CD4-positive, alpha-beta T cell treated with Interleukin-6 at 100 ng/mL for 8 hours (primary cell): Measurements from ENCODE around the gene STK33.

ENCODE experiments used
- DNase-seq: peaks from one replicate; pipeline ENCODE4 v3.0.0-alpha.2; 2020; ENCODE audit warnings: mixed read lengths, low spot score

STK33 gene

DNA sequence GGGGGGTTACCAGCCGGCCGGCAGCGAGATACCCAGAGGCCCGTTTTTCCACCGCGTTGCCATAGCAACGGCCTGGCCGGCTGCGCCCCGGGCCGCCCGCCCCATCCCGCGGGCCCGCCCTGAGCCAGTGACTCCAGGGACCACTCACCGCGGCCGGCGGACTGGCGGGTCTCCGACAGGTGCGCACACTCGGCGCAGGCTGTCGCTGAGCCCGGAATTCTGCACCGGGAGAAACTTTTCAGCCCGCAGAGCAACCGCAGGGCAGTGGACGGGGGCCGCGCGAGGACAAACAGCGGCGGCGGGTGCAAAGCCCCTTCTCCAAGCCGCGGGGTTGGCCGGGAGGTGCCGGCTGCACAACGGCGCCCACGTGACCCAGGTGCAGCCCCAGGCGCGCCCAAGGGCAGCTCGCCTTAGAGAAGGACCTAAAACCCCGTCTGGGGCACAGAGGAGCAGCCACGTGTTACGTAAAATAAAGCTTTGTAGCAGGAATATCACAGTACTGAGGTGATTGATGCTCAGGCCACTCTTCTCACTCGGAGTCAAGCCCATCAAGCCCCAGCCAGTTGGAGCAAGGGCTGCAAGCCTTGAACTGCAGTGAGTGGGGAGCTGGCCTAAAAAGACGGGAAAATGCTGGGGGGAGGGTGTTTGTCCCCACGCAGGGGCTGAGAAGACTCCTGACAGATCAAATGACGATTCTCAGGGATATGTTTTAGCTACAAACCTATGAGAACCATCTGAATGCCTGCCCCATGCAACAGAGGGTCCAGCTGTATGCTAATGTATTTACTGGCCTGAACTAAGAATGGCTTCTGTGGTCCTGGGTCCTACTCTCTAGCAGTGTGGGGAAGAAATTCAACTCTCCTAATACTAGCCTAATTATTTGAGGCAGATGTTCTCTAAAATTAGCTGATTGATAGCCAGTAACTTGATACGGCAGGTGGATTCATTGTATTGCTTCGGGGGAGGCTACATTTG, at the start of gene STK33:
STK33 (minus strand) TSS at position 294 of the 975 bp plus-strand sequence. CDS start 119,323 bp downstream, outside the sequence.
- DNase-seq, result no peak

DNA sequence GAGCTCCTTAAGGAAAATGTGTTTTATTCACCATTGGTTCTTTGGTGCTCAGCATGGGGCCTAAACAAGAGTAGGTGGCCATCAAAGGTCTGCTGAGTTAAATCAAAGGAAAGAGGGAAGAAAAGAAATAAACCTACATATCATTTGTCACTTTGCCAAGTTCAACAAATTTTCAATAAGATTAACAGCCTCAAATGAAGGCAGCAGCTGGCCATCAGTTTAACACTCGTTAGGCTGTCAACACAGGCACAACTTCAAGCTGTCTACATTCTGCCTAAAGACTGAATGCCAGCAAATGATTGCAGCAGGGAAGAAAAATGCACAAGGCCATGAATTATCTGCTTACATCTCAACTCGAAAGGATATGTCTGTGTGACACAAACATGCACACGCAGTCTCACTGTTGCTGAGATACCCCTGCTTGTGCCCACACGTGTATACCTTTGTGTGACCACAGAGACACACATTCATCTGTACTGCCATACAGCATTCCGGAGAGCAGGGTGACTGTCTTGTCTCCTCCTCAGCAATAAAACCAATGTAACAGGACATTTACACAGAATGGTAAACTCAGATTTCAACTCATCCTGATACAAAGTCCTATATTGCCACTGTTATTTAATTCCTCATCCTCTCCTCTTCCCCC, 48.3 kb upstream of the STK33 start:
- DNase-seq, result no peak

DNA sequence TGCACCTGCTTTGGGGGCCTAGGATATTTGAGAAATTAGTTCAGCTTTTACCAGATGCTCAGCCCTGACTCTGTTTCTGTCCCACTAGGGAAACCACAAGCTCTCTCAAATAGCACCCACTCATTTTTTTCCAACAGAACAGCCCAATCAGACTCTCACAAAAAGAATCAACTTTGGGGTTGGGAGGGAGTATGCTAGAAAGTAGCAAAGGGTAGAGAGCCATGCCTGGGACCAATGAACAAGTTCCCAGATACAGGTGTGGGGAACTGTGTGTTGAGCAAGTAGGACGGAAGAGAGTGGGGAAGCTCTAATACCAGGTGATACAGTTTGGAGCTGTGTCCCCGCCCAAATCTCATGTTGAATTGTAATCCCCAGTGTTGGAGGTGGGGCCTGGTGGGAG, 47.3 kb upstream of the STK33 start:
- no peak for DNase-seq

DNA sequence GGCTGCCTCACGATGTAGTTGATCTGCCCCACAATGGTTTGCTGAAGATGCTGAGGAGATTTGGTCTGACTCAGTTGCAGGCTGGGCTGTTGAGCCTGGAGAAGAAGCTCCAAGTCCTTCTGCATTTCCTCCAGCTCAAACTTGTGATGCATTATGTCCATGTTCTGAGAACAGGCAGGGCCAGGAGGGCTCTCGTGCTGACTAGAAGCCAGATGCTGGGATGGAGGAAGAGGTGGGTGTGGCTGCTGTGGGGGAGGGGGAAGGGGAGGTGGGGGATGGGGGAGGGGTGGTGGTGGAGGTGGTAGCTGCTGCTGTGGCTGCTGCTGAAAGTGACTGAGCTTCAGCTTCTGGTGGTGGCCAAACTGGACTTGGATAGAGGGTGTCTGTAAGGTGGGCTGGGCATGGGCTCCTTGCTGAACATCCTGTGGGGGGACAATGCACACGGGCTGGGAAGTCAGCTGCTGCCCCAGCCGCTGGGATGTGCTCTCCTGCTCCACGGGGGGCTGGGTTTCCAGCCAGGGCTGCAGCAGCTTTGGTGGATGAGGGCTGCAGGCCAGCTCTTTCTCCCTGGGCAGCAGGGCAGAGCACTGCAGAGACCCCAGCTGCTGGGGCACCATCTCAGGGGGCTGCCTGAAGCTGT, 46.4 kb upstream of the STK33 start:
- no peak for DNase-seq

DNA sequence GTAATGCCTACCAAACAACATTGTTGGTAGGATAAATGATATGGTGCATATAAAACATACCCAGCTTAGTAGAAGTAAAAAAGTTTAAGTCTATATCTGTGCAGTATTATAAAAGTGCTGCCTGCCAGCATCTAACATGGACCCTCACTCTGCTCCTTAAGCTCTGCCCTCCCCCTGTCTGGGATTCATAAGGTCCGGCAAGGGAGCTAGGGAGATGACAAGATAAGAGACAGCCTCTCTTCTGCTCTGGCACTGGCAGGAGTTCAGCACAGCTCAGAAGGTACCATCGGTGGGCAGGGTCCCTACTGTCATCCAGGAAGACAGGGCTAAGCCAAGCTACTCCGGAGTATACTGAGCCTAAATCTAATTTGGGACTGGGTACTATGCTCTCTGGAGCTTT, 45.6 kb upstream of the STK33 start:
- no peak for DNase-seq

- no peak for DNase-seq
Measured at GRCh38 chr11:8638300-8638699, 44.3 kb upstream of the STK33 start.

- no peak for DNase-seq
Measured at GRCh38 chr11:8636127-8636526, 42.1 kb upstream of the STK33 start.

- no peak for DNase-seq
Measured at GRCh38 chr11:8634498-8634897, 40.5 kb upstream of the STK33 start.

GRCh38 chr11:8631395-8632118, 37.5 kb upstream of the STK33 start:
- DNase-seq, result no peak

DNA sequence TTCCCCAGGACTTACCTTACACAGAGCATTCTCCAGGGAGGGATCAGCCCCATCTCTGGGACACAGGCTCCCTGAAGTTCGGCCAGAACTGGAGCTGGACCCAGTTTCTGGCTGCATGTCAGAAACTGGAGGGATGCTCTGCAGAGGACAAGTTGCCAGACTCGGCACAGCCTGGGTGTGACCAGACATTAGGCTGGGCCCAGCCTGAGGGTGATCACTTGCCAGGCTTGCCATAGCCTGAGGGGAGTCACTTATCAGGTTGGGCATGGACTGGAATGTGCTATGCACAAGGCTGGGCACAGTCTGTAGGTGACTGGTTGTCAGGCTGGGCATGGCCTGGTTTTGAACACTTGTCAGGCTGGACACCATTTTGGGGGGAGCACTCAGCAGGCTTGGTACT, 30.7 kb upstream of the STK33 start:
- no peak for DNase-seq

DNA sequence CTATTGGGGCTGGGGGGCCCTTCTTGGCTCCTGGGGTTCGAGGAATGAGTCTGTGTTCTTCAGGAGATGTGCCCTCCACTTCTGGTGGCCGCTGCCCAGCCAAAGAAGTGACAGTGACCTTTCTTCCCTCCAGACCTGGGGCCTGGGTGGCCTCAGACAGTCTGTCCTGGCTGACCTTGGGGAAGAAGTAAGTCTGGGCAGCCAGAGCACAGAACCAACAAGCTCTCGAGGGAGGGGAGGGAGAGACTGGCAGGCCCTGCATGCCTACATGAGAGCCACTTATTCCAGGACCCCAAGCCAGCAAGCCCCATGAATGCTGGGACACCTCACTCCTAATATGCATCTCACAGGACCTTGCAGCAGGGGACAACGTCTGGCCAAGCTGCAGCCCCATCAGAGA, 27.1 kb upstream of the STK33 start:
- DNase-seq, result no peak

DNA sequence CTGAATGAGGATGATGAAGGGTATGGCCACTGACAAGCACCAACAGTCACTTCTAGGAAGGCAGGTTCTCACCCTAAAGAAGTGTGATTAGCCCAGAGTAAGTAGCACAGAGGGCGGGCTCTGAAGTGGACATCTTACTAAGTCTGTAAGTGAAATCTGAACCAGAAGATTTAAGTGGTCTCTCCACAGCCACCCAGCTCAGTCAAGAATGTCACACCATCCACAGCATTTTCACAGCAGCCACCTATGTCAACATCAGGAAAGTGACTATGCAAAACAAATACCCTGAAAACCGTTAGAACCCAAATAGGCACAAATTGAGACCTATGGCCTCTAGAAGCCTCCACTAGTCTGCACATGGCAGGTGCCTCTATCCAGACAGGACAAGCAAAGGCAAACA, 23.0 kb upstream of the STK33 start:
- no peak for DNase-seq

GRCh38 chr11:8615291-8616032, 21.4 kb upstream of the STK33 start:
- DNase-seq, result no peak

- DNase-seq, result no peak
Measured at GRCh38 chr11:8614497-8614896, 20.5 kb upstream of the STK33 start.

- no peak for DNase-seq
Measured at GRCh38 chr11:8613036-8613435, 19.0 kb upstream of the STK33 start.

DNA sequence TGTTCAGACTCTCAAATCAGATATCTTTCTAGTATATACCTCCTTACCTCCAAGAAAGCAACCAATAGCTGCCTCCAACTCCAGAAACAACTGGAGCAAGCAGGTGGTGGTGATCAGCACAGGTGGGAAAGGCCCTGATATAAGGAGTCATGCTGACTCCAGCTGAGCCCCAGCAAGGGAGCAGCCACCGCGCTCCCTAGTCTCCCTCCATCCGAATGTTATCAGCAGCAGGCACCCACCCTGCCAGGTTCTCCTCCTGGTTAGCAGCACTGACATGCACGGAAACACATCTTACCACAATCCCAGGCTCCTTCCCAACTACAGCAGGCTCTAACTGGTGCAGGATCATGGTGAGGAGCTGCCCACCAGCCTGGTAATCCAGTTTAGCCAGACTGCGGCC, 18.5 kb upstream of the STK33 start:
- no peak for DNase-seq

- DNase-seq, result no peak
Measured at GRCh38 chr11:8610532-8611116, 16.6 kb upstream of the STK33 start.

GRCh38 chr11:8608652-8609051, 14.6 kb upstream of the STK33 start:
- DNase-seq, result no peak

DNA sequence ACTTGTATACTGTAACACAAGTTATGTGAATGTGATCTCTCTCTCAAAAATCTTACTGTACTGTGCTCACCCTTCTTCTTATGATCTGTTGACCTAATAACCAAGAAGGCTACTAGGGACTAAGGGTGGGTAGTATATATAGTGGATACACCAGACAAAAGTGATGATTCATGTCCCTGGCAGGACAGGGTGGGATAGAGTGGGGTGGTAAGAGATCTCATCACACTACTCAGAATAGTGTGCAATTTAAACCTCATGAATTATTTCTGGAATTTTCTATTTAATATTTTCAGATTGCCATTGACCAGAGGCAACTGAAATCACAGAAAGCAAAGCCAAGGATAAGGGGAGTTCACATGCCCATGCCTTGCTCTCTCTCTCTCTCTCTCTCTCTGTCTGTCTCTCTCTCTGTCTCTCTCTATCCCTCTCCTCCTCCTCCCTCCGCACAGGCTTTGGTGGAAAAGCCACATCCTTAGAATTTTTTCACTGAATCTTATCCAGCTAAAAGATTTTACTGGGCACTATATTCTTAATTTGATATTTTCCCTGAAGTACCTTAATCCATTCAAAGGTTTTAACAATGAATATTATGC, 12.0 kb upstream of the STK33 start:
- no peak for DNase-seq

GRCh38 chr11:8604078-8604723, 10.2 kb upstream of the STK33 start:
- no peak for DNase-seq
